ENCODE data around the gene FGF22.
"Not testable (repeated sequence)": the region's sequence is repeated elsewhere in the genome, so short reads cannot be mapped to it uniquely, and the experiment has no call there.

The FGF22 gene

DNA sequence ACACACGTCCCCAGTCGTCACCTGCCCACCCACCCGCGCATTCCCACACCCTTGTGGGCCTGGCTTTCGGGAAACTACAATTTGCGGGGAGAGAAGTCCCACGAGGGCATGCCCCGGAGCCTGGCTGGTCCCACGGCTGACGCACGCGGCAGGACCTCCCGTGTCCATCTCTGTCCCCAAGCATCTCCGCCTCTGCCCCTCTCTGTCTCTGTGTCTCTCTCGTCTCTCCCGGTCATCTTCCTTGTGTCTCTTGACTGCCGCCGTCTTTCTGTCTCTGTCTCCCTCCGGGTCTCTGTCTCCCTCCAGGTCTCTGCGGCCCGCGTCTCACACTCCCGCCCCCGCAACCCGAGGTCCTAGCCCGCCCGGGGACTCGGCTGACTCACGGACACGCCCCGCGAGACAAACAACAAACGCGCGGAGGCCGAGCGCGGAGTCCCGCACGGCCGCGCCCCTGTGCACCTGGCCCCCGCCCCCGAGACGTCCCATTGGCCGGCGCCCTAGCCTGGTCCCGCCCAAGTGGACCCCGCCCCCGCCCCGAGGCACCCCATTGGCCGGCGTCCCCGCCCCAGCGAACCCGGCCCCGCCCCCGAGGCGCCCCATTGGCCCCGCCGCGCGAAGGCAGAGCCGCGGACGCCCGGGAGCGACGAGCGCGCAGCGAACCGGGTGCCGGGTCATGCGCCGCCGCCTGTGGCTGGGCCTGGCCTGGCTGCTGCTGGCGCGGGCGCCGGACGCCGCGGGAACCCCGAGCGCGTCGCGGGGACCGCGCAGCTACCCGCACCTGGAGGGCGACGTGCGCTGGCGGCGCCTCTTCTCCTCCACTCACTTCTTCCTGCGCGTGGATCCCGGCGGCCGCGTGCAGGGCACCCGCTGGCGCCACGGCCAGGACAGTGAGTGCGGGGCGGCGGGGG, at the start of gene FGF22:
Gene FGF22, plus strand, starts transcription at position 627 of the 908 bp plus-strand sequence. Its CDS starts 47 bp downstream, at position 674.
- DNase-seq (ENCODE audit: low read depth in 2 of 2) = peak; percentile 93 to 96

- DNase-seq (ENCODE audit: low read depth in 2 of 2) = no peak
Measured at GRCh38 chr19:590396-590745, 49.3 kb upstream of the FGF22 start.

DNA sequence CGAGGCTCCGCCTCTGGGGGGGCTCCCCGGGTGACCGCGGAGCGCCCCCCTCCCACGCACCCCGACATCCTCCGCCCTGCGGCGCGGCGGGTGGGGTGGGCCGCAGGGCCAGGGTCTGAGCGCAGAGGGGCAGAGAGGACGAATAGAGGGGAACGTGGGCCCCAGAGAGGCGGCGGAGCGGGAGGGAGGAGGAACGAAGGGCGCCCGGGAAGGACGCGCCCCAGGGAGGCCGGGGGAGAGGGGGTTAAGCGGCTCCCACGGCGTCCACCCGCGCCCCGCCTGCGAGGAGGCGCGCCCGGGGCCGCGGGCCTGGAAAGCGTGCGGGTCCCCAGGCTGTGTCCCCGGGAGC, 49.0 kb upstream of the FGF22 start:
- DNase-seq (ENCODE audit: low read depth in 2 of 2) = no peak

DNA sequence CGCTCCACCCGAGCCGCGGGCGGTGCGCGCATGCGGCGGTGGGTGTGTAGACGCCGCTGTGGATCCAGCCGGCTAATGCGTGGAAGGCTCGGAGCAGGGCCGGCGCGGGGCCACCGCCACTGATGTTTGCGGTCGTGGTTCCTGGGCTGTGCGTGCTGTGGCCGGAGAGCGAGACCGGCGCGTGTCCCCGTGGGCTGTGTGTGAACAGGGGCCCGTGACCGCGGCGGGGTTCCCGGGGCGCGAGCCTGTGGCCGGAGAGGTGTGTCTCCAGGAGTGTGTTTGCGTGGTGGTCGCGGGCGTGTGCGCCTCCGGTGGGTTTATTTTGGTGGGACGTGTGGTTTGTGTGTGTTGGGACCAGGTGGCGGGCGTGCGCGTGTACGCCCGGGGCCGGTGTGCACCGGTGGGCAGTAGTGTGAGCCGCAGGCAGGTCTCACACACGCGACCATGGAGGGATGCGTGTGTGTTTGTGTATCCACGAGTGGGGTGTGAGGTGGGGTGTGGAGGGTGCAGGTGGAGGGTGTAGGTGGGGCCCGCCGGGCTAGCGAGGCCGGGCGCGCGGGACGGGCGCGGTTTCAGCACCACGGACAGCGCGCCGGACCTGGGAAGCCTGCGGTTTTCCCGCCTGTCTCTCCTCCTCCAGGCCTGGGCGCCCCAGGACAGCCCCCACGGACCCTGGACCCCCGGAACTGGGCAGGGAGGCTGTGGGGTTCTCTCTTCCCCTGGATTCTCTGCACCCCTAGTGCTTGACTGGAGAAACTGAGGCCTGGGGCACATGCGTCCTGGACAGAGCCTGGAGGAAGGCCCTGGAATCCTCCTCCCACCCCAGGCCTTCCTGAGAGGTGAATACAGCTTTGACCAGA, 48.4 kb upstream of the FGF22 start:
- no peak for DNase-seq (ENCODE audit: low read depth in 2 of 2)

- DNase-seq (ENCODE audit: low read depth in 2 of 2) = no peak
Measured at GRCh38 chr19:592101-592500, 47.6 kb upstream of the FGF22 start.

DNA sequence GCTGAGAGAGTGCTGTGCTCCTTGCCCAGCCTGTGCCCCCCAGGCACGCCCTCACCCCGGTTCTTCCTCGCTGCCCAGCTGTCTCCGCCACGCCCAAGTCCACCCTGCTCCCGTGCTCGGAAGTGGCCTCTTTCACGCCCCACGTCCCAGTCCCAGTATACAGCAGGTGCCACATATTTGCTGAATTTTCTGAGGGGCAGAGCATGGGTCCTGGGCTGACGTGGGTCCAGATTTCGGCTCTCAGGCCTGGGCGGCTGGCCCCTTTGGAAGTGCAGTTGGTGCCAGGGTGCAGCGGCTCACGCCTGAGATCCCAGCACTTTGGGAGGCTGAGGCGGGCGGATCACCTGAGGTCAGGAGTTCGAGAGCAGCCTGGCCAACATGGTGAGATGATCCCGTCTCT, 46.6 kb upstream of the FGF22 start:
- no peak for DNase-seq (ENCODE audit: low read depth in 2 of 2)

GRCh38 chr19:593505-593904, 46.2 kb upstream of the FGF22 start:
- DNase-seq (ENCODE audit: low read depth in 2 of 2) = no peak

DNA sequence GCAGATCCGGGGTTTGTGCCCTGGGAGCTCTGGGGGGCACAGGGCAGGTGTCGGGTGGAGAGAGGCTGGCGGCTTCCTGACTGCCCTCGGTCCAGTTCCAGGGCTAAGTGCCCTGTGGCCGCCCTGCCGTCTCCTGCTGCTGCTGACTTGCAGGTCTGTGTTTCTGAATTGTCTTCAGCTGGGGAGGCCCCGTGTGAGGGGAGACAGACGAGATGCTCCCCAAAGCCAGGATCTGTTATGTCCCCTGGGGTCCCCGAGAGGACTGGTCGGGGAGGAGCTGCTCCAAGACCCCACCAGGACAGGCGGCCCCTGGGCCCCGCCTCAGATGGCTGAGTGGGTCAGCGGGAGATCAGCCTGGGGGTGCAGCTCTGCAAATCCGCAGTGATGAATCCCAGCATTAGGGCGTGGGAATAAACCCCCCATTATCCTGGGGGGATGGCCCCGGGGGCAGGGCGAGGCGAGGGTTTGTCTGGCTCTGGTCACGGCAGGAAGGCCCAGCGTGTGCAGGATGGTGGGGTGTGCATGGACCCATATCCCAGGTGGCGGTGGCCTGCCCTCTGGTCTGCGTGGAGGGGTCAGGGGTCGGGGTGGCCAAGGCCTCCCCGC, 45.3 kb upstream of the FGF22 start:
- DNase-seq (ENCODE audit: low read depth in 2 of 2) = no peak

DNA sequence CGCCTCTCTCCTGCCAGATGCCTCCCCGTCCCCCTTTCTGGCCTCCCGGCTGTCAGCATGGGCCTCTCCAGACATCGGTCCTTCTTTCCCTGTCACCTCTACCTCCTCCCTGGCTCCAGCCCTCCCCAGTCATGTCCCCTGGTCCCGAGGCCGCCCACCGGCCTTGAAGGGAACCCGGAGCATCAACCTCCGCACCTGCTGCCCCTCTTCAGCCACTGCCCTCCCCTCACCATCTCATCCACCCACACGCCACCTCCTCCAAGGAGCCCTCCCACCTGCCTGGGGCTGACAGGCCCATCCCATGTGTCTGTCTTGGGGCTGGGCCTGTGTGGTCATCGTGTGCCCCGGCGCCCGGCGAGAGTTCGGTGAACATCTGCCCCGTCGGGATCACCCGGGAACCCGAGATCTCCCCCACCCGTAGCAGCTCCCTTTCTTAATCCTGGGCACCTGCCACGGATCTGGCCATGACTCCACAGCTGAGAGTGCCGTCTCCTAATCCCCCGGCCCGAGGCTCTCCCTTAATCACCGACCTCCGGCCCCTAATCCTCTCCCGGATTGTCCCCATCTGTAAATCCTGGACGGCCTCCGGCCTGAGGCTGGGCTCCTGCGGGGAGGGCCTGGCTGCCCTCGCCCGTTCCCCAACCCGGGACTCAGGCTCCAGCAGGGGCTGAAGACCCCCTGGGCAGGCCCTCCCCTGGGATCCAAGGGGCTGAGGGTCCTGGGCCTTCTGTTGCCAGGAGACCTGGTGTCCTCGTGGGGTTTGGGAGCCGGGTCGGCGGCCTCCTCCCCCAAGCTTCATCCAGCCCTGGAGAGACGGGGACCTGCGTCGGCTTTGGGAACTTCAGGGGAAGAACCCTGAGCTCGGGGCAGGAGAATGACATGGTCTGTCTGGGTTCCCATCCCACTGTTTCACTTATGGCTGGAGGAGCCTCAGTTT, 44.1 kb upstream of the FGF22 start:
- DNase-seq (ENCODE audit: low read depth in 2 of 2) = no peak

DNA sequence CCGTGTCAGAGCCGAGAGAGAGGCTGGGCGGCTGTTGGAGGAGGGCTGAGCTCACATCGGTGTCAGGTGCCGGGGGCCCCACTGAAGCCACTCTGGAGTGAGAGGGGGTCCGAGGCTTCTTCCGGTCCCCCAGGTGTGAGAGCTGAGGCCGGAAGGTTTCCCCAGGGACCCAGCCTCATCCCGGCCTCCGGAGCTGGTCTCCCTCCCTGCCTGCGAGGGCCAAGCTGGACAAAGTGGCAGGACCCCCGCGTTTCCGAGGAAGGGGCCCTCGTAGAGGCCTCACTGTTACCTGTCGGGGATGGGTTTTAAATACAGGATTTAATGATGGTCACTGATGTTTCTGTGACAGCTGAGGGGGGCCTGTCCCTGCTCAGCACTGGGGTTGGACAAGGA, 43.4 kb upstream of the FGF22 start:
- DNase-seq (ENCODE audit: low read depth in 2 of 2) = no peak

DNA sequence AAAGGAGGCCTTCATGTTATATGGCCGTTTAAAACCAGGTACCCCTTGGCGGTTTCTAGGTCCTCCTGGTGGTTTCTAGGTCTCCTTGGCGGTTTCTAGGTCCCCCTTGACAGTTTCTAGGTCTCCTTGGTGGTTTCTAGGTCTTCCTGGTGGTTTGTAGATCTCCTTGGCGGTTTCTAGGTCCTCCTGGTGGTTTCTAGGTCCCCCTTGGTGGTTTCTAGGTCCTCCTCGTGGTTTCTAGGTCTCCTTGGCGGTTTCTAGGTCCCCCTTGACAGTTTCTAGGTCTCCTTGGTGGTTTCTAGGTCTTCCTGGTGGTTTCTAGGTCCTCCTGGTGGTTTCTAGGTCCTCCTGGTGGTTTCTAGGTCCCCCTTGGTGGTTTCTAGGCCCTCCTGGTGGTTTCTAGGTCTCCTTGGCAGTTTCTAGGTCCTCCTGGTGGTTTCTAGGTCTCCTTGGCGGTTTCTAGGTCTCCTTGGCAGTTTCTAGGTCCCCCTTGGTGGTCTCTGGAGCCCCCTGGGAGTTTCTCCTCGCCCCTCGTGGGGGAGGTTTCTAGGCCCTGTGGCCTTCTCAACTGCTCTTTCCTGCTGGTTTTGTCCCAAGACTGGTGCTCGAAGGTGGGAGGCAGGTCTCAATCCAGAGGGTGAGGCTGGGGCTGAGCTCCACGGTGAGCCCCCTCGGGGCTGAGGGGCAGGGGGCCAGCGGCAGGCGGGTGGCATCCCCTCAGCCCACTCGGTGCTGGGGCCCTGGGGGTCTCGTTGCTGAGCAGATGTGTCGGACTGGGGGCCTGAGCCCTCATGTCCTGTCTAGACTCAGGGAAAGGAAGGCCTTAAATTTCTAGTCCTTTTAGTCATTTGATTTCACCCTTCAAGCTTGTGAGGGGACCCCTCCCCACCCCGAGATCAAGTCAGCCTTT, 42.0 kb upstream of the FGF22 start:
- DNase-seq (ENCODE audit: low read depth in 2 of 2) = no peak

DNA sequence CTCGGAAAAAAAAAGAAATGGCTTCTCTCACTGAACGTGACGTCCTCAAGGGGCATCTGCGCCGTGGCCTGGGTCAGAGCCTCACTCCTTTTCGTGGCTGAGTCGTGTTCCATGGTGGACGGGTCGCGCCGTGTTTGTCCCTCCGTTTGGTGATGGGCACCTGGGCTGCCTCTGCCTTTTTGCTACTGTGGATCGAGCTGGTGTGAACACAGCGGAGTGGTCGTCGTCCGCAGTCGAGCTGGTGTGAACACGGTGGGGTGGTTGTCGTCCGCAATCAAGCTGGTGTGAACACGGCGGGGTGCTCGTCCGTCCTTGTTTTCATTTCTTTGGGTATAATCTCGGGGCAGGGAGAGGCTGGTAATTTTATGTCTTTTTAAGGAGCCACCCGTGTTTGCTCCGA, 38.4 kb upstream of the FGF22 start:
- DNase-seq (ENCODE audit: low read depth in 2 of 2) = no peak

DNA sequence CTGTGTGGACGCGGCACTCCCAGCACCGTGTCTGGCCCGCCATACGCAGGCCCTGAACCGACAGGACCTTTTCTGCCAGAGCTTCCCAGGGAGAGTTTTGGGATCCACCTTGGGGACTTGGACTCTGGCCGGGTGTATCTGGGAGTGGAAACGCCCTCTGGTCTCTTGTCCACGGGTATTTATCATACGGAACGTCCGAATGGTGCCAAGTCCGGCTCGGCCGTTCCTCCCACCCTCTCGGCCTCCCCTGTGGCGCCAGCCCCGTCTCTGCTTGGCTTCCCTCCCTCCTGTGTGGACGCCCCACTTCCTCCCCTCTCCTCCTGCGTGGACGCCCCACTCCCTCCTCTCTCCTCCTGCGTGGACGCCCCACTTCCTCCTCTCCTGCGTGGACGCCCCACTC, 37.9 kb upstream of the FGF22 start:
- DNase-seq (ENCODE audit: low read depth in 2 of 2) = no peak

- no peak for DNase-seq (ENCODE audit: low read depth in 2 of 2)
Measured at GRCh38 chr19:602391-603301, 37.0 kb upstream of the FGF22 start.

DNA sequence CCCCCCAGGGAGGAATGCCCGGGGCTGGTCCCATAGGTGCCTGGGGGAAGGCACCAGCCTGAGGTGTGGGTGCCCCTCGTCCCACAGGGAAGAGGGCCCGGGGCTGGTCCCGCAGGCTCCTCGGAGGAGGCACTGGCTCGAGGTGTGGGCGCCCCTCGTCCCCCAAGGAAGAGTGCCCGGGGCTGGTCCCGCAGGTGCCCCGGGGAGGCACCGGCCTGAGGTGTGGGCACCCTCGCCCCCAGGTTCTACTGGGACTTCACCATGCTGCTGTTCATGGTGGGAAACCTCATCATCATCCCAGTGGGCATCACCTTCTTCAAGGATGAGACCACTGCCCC, 36.4 kb upstream of the FGF22 start:
- DNase-seq (ENCODE audit: low read depth in 2 of 2) = not testable (repeated sequence)

- not testable (repeated sequence) for DNase-seq (ENCODE audit: low read depth in 2 of 2)
Measured at GRCh38 chr19:603779-604178, 35.9 kb upstream of the FGF22 start.

GRCh38 chr19:604355-604754, 35.3 kb upstream of the FGF22 start:
- peak; percentile 54 to 61 for DNase-seq (ENCODE audit: low read depth in 2 of 2)

DNA sequence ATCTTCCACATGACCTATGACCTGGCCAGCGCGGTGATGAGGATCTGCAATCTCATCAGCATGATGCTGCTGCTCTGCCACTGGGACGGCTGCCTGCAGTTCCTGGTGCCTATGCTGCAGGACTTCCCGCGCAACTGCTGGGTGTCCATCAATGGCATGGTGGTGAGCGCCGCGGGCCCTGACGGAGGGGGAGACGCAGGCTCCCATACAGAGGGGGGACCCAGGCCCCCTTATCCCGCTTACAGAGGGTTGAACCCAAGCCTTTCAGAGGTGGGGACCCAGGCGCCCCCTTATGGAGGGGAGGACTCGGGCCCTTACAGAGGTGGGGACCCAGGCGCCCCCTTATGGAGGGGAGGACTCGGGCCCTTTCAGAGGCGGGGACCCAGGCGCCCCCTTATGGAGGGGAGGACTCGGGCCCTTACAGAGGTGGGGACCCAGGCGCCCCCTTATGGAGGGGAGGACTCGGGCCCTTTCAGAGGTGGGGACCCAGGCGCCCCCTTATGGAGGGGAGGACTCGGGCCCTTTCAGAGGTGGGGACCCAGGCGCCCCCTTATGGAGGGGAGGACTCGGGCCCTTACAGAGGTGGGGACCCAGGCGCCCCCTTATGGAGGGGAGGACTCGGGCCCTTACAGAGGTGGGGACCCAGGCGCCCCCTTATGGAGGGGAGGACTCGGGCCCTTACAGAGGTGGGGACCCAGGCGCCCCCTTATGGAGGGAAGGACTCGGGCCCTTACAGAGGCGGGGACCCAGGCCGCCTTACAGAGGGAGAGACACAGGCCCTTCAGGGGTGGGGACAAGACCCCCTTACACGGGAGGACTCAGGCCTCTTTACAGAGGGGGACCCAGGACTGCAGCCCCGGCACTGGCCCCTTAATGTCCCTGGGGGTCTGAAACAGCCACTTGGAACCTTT, 34.4 kb upstream of the FGF22 start:
- DNase-seq (ENCODE audit: low read depth in 2 of 2) = peak in 1 of 2 donors; percentile 40

Measured in stimulated activated CD8-positive, alpha-beta memory T cell treated with anti-CD3 and anti-CD28 coated beads, Interleukin-2, amount 100 ng/mL, for 48 hours (primary cell).